ENCODE results near the gene NPHP1. TPM values are rescaled to one million over a fixed set of nuclear protein-coding genes. Genes with fewer than 3 reads are reported as not detected.

NPHP1 gene
- total and polyA plus RNA-seq, 2 of the 8 experiments (the other 6 are each of a cell fraction or from before 2014, with no cell fraction given), result 1.4 to 2.8 TPM

DNA sequence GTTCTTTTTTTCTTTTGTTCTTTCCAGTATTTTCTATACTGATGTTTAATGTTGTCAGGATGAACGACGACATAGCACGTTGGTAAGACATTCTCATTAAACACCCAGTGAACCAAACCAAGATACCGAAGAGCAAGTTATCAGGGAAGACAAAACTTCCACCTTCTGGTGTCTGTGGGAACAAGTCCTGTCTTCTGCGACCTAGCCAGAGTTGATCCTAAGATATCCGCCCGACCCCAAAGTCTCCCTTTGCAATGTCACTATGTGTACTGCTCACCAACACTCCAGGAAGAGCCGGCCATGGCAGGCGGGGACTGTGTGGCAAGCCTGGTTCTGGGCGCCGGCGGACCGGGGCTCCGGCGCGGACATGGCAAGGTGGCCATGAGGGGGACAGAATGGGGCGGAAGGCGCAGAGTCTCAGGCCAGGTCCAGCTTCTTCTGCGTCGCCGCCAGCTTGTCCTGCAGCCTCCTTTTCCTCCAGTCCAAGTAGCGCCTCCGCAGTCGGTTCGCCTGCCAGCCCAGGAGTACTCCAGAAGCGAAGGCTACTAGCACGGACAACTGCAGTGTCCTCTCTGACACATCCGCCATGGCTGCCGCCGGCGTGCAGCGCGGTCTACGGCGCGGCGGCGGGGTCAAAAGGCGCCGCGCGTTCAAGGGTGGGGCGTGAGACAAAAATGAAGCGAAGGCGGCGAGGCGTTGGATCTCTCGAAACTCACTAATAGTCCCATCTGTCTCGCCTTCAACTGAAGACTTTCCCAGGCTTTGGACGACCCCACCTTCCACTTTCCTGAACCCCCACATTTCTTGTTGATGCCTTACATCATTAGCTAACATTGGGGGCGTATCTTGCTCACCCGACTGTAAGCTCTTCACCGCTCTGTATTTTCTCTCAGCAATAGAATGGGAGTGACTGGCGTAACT lies 7.4 kb upstream of the NPHP1 start, which contains the start of gene MTLN (continued):
- TF ChIP-seq SIN3A (conservative IDR thresholded peaks at IDR 0.05 in 1 of 2, IDR thresholded peaks at IDR 0.05 in 1 of 2; ENCODE audit: low read depth in 1 of 2, low read length in 2 of 2), result peak; percentile 80 to 93; a peak in 3 of 4 replicates
- TF ChIP-seq NRF1 (IDR thresholded peaks at IDR 0.05; ENCODE audit: low read depth, low read length), result no peak
- no peak for TF ChIP-seq ATF3 (IDR thresholded peaks at IDR 0.05; ENCODE audit: insufficient read depth, low read depth, low read length)
- no peak for TF ChIP-seq SP4 (IDR thresholded peaks at IDR 0.05; ENCODE audit: low read length)
- TF ChIP-seq POLR2A (IDR thresholded peaks at IDR 0.05; ENCODE audit: control extremely low read depth in 1 of 2, low read depth in 2 of 2, low read length in 2 of 2), result peak; percentile 41 to 84
- TF ChIP-seq TBP (IDR thresholded peaks at IDR 0.05; ENCODE audit: low read depth, low read length), result peak; percentile 77
- TF ChIP-seq, protein P1, sequence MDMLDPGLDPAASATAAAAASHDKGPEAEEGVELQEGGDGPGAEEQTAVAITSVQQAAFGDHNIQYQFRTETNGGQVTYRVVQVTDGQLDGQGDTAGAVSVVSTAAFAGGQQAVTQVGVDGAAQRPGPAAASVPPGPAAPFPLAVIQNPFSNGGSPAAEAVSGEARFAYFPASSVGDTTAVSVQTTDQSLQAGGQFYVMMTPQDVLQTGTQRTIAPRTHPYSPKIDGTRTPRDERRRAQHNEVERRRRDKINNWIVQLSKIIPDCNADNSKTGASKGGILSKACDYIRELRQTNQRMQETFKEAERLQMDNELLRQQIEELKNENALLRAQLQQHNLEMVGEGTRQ (IDR thresholded peaks at IDR 0.05; ENCODE audit: low read length), result no peak
- TF ChIP-seq HDAC2 (IDR thresholded peaks at IDR 0.05; ENCODE audit: borderline replicate concordance in 1 of 2, low read depth in 2 of 2, low read length in 2 of 2), result 0 out of 4 replicates have a peak, but pooled peaks of 1 of the 2 experiments have one; percentile 29
